Activated T-helper 9 cell treated with anti-CD3 and anti-CD28 coated beads, Interleukin-2, amount 50 U/mL, for 16 hours (primary cell): ENCODE data around the gene DACT2.

Experiments used
- DNase-seq: peaks from one replicate; pipeline ENCODE4 v3.0.0-alpha.2; 2020; ENCODE audit warnings: low read depth

The DACT2 gene

GRCh38 chr6:168352096-168352495 lies 32.5 kb upstream of the DACT2 start:
- no peak for DNase-seq

DNA sequence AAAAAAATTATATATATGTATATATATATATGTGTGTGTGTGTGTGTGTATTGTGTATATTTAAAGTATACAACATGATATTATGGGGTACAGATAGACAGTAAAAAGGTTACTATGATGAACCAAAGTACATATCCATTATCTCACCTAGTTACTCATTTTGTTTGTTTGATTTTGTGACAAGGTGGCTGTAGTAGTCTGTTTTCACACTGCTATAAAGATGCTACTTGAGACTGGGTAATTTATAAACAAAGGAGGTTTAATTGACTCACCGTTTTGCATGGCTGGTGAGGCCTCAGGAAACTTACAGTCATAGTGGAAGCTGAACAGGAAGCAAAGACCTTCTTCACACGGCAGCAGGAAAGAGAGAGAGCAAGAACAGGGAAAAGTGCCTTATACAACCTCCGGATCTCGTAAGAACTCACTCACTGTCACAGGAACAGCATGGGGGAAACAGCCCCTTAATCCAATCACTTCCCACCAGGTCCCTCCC lies 30.2 kb upstream of the DACT2 start:
- DNase-seq = no peak

DNA sequence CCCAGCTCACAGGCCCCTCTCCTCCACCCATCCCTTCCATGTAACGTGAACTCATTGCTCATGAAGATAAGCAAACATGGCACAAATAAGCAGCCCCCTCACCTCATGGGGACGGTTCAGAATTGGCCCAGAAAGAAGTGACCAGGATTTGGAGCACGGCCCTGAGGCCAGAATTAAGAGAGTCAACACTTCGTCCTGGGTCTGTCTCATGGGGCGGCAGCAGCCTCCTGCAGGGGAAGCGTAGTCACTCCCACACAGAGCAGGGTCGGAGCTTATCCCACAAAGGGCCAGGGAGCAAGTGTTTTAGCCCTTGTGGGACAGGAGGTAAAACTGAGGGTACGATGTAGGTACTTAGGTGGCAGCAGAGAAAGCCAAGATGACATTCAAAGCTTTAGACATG lies 28.6 kb upstream of the DACT2 start:
- no peak for DNase-seq

DNA sequence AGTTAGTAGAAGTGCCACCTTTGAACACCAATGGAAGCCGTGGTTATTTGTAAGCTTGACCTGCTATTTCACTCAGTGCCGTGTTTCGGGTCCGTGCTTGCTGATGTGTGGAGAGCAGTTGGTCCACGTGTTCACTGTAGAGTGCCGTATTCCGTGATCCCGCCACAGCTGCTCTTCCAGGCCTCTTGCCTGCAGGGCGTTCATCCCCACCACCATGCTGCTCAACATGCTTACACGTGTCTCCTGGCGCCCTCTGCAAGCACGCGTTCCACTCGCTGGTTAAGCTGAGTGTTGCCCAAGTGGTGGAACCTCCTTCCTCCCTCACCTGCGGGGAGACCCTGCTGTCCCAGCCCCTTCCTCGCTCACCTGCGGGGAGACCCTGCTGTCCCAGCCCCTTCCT lies 28.0 kb upstream of the DACT2 start:
- DNase-seq = no peak

DNA sequence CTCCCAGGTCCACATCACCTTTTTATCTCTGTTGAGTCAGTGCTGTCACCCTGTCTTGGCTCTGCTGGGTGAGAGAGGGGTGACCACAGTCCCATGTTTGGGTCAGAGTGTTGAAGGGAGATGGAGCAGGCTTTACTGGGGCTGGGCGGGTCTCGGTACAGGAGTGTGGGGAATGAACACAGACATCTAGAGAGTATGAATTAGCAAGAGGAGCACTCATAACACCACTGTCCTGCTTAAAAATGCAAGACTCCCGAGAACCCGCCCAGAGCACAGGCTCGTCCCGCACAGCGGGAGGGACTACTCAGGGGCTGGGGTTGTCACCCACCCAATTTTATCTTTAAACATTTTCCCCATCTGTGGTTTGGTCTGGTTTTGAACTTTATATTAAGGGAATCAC lies 27.5 kb upstream of the DACT2 start:
- no peak for DNase-seq

- no peak for DNase-seq
Observed at GRCh38 chr6:168345896-168346754, 26.5 kb upstream of the DACT2 start.

- no peak for DNase-seq
Observed at GRCh38 chr6:168345266-168345665, 25.7 kb upstream of the DACT2 start.

DNA sequence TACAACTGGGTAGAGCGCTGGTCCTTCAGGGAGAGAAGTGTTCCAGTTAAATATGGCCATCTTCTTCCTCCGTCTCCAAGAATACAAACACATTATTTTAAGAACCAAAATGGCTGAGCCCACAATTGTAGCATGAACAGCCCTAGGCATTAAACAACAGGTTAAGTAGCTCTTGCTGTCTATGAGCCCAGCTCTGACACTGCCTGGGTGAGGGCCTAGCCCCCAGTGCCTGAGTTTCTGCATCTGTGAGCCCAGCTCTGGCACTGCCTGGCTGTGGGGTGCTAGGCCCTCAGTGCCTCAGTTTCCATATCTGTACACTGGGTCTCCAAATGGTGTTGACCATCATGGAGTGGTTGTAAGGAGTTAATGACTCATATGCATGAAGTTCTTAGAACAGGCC lies 24.8 kb upstream of the DACT2 start:
- DNase-seq = no peak

GRCh38 chr6:168343239-168344150 lies 23.9 kb upstream of the DACT2 start:
- DNase-seq = no peak

GRCh38 chr6:168342636-168343035 lies 23.1 kb upstream of the DACT2 start:
- no peak for DNase-seq

GRCh38 chr6:168341280-168341900 lies 21.8 kb upstream of the DACT2 start:
- no peak for DNase-seq

DNA sequence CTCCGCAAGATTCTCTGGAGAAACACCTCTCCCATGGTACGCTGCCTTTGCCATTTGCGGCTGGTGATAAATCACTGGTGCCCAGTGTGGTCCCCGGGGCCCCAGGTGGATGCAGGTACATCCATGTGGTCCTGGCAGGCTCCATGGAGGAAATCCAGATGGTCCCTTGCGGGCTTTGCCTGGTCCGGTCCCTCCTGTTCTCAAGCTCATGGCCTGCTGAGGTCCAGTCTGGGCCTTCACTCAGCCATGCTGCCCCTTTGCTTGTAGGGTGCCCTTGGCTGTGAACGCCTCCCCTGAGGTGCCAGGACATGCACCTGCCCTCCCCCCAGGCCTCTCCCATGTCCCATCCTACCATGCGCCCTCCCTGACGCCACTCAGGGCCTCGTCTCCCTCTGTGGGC lies 21.2 kb upstream of the DACT2 start:
- no peak for DNase-seq

DNA sequence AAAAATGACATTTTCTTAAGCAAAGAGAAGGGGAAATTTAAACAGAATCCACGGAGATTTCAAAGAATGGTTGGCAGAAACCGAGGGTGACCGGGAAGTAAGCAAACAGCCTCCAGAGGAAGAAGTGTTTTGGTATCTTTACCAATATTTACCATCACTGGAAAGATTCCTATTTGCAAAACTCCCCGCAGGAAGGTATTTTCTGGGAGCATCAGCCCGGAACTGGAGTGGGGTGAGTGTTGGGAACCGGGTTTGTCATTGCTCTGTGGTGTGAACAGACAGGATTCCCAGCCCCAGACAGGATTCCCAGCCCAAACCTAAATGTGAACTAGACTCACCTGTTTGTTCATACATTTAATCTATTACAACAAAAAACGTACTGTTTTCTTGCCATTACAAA lies 19.2 kb upstream of the DACT2 start:
- DNase-seq = no peak

DNA sequence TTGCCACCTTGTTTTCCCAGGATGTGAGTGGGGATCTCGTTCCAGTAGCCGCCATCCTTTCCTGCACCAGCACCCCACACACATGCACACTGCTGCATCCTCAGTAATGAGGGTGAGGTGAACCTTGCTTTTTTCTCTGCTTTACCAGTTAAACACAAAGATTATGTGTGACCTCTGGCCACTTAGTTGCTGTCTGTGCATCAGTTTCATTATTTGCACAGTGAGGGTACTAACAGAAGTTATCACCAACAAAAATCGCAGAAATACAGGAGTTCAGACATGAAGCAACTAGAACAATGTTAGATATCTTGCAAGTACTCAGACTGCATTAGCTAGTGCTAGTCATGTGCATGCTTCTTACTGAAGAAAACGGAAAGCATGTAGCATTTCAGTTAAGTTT lies 17.4 kb upstream of the DACT2 start:
- DNase-seq = no peak

- DNase-seq = no peak
Observed at GRCh38 chr6:168333989-168334388, 14.4 kb upstream of the DACT2 start.

DNA sequence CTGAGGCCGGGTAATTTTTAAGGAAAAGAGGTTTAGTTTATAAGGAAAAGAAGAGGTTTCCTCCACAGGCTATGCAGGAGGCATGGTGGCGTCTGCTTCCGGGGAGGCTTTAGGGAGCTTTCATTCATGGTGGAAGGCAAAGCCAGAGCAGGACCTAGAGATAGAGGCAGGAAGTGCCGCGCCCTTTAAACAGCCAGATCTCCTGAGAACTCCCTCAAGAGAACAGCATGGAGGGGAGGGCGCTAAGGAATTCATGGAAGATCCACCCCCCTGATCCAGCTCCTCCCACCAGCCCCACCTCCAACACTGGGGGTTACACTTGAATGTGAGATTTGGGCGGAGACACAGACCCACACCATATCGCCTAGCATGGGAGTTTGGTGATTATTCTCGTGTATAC lies 13.9 kb upstream of the DACT2 start:
- DNase-seq = no peak

- no peak for DNase-seq
Observed at GRCh38 chr6:168333039-168333438, 13.5 kb upstream of the DACT2 start.

DNA sequence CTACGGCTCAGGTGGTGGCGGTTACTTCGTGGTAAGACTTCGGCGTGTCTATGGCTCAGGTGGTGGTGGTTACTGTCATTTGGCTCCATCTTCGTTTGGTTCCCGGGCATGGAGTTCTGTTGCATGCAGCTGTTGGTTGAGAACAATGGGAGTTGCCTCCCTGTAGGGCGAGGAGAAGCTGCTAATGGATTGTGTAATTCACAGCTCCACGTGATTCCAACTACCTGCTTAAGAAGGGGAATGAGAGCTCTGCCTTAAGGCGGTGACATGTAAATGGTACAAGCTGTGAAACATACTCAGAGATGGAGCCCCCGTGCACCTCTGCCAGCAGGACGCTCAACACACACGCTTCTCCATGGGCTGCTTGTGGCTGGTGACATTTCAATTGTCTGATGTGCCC lies 12.4 kb upstream of the DACT2 start:
- no peak for DNase-seq

- no peak for DNase-seq
Observed at GRCh38 chr6:168331058-168331457, 11.5 kb upstream of the DACT2 start.

DNA sequence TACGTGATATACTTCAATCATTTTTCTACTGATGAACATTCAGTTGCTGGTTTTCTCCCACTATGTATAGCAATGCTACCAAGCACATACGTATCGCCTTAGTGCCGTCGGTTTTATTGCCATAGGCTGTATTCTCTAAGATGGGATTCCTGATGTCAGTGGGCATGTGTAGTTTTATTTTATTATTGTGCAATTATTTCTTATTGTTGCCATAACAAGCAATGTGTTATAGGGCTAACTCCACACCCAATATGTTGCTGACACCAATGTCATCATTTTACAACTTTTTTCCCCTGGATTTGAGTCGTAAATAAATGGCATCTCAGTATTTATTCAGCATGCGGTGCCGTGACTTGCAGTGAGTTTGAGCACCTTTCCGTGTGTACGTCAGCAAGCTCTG lies 10.8 kb upstream of the DACT2 start:
- DNase-seq = no peak

DNA sequence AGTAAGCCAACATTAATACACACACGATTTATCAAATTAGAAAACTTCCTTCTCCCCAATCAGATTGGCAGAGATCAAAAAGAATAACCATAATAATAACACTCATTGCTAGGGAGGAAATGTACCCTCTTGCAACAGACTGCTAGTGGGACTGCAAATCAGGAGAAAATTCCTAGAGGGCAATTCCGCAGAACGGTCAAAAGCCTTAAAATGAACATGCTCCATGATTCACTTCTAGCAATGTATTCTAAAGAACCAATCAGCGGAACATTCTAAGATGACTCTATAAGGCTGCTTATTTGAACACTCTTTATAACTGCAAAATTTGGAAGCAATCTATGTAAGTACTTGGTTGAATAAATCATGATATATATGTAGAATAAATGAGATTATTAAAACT lies 8.5 kb upstream of the DACT2 start:
- DNase-seq = no peak
